NCI-H2171 (cell line): ENCODE data around the gene HMGN3.

Source experiments
- DNase-seq: peaks from one replicate; lab custom pipeline; 2025; lab: John Stamatoyannopoulos, UW

Gene HMGN3

GRCh38 chr6:79232696-79233462 is 1.6 kb downstream of the HMGN3 start:
- no peak for DNase-seq

GRCh38 chr6:79231666-79232065 is 2.8 kb downstream of the HMGN3 start:
- no peak for DNase-seq

- no peak for DNase-seq
Observed at GRCh38 chr6:79231101-79231500, 3.4 kb downstream of the HMGN3 start.

GRCh38 chr6:79230149-79230548 is 4.3 kb downstream of the HMGN3 start:
- no peak for DNase-seq

- DNase-seq: no peak
Observed at GRCh38 chr6:79227445-79227844, 7.0 kb downstream of the HMGN3 start.

- DNase-seq: no peak
Observed at GRCh38 chr6:79226660-79227059, 7.8 kb downstream of the HMGN3 start.

- DNase-seq: no peak
Observed at GRCh38 chr6:79225717-79226599, 8.5 kb downstream of the HMGN3 start.

- DNase-seq: no peak
Observed at GRCh38 chr6:79223611-79224404, 10.7 kb downstream of the HMGN3 start.

GRCh38 chr6:79215213-79215824 is 19.2 kb downstream of the HMGN3 start:
- DNase-seq: no peak

GRCh38 chr6:79212859-79213258 is 21.6 kb downstream of the HMGN3 start:
- no peak for DNase-seq

GRCh38 chr6:79208816-79209215 is 25.7 kb downstream of the HMGN3 start:
- no peak for DNase-seq

GRCh38 chr6:79203753-79204253 is 30.7 kb downstream of the HMGN3 start:
- DNase-seq: no peak

GRCh38 chr6:79202556-79202955 is 31.9 kb downstream of the HMGN3 start:
- no peak for DNase-seq

GRCh38 chr6:79201983-79202382 is 32.5 kb downstream of the HMGN3 start:
- DNase-seq: no peak

- no peak for DNase-seq
Observed at GRCh38 chr6:79201143-79201542, 33.3 kb downstream of the HMGN3 start.

GRCh38 chr6:79196912-79197311 is 37.6 kb downstream of the HMGN3 start:
- no peak for DNase-seq

GRCh38 chr6:79193971-79194370 is 40.5 kb downstream of the HMGN3 start:
- DNase-seq: no peak

- no peak for DNase-seq
Observed at GRCh38 chr6:79189760-79190350, 44.6 kb downstream of the HMGN3 start.

GRCh38 chr6:79188885-79189480 is 45.5 kb downstream of the HMGN3 start:
- no peak for DNase-seq

GRCh38 chr6:79188107-79188506 is 46.4 kb downstream of the HMGN3 start:
- no peak for DNase-seq

- DNase-seq: no peak
Observed at GRCh38 chr6:79186564-79186963, 47.9 kb downstream of the HMGN3 start.
